GM12878 (cell line): ENCODE results near the gene POMT1. TPM values are rescaled to one million over a fixed set of nuclear protein-coding genes. Genes with fewer than 3 reads are reported as not detected.

Experiments used
- ATAC-seq: fragments of 200-7000 bp; cut with Tn5 transposase; 3 replicates; pipeline ENCODE4 v1.9.1; 2020; ENCODE audit warnings: mild to moderate bottlenecking, moderate library complexity
- BruUV-seq: library from RNA; stranded (reverse); fragments of 400-500 nt; replicated peaks from 2 replicates; lab custom pipeline; 2021; lab: Mats Ljungman, UMichigan
- CTCF ChIA-PET: fragments of 300-600 bp; sonication (Branson Sonifier 250); formaldehyde crosslinking; extraction: SDS; loops from one replicate; lab custom pipeline; 2021; ENCODE audit warnings: inconsistent platforms; lab: Yijun Ruan, JAX
- POLR2A ChIA-PET: fragments of 350-600 bp; formaldehyde crosslinking; extraction: SDS; loops from one replicate; lab custom pipeline; 2021; ENCODE audit warnings: inconsistent platforms; lab: Charles Lee
- RAD21 ChIA-PET: fragments of 300-600 bp; sonication (Branson Sonifier 250); formaldehyde crosslinking; loops from one replicate; lab custom pipeline; 2023; ENCODE audit warnings: antibody characterized with exemption; ENCODE audit not compliant: unreplicated experiment; lab: Charles Lee
- SMC1A ChIA-PET: fragments of 300-600 bp; sonication (Branson Sonifier 250); formaldehyde crosslinking; loops from one replicate; lab custom pipeline; 2023; ENCODE audit not compliant: unreplicated experiment, uncharacterized antibody; lab: Charles Lee
- DNase-seq: peaks from one replicate; pipeline ENCODE4 v3.0.0-alpha.2; 2011; ENCODE audit warnings: low read depth, low spot score
- FAIRE-seq: peaks from 3 replicates; lab custom pipeline; 2011; peaks lifted over from hg19 to GRCh38; lab: Jason Lieb, UNC
- H2AFZ ChIP-seq: 2 replicates; pipeline ENCODE4 v1.6.0; 2011; ENCODE audit warnings: low read depth, low read length, control low read depth; ENCODE audit not compliant: control insufficient read depth
- H3K27ac ChIP-seq: 2 replicates; pipeline ENCODE4 v1.5.1; 2011; ENCODE audit warnings: control low read depth; ENCODE audit not compliant: control insufficient read depth, insufficient read depth
- H3K27me3 ChIP-seq, 2 experiments: replicated peaks in 1 of 2; 2 replicates each; pipeline versions ENCODE4 v1.6.0 to v1.6.1; 2011; ENCODE audit warnings: low read length in 1 of 2; ENCODE audit not compliant: control insufficient read depth in 2 of 2, insufficient read depth in 2 of 2
- H3K36me3 ChIP-seq, 2 experiments: 2 replicates each; pipeline ENCODE4 v1.5.1; 2011; ENCODE audit warnings: low read length in 1 of 2; ENCODE audit not compliant: control insufficient read depth in 2 of 2, insufficient read depth in 2 of 2
- H3K4me1 ChIP-seq: 2 replicates; pipeline ENCODE4 v1.6.1; 2011; ENCODE audit warnings: mild to moderate bottlenecking, low read length, moderate library complexity, mixed read lengths; ENCODE audit not compliant: control insufficient read depth, insufficient read depth
- H3K4me2 ChIP-seq: 2 replicates; pipeline ENCODE4 v1.6.0; 2011; ENCODE audit warnings: control low read depth; ENCODE audit not compliant: control insufficient read depth, insufficient read depth
- H3K4me3 ChIP-seq: fragments of 200-600 bp; sonication (generic); 2 replicates; pipeline ENCODE4 v1.5.1; 2016
- H3K79me2 ChIP-seq: 2 replicates; pipeline ENCODE4 v1.6.0; 2011; ENCODE audit warnings: low read length; ENCODE audit not compliant: control insufficient read depth, insufficient read depth
- H3K9ac ChIP-seq: 2 replicates; pipeline ENCODE4 v1.8.0; 2011; ENCODE audit warnings: low read length, control low read depth, mixed read lengths; ENCODE audit not compliant: control insufficient read depth, insufficient read depth
- H3K9me3 ChIP-seq: replicated peaks from 3 replicates; pipeline ENCODE4 v1.5.1; 2011; ENCODE audit warnings: mild to moderate bottlenecking, low read length; ENCODE audit not compliant: control insufficient read depth, insufficient read depth
- H4K20me1 ChIP-seq: 2 replicates; pipeline ENCODE4 v1.6.0; 2011; ENCODE audit not compliant: control insufficient read depth, insufficient read depth
- BACH1 ChIP-seq: fragments of 450-650 bp; IDR thresholded peaks from 2 replicates; pipeline ENCODE4 v1.6.1; 2017; ENCODE audit warnings: mild to moderate bottlenecking, borderline replicate concordance
- BHLHE40 ChIP-seq, 2 experiments: fragments of 450-650 bp in 1 of 2; IDR thresholded peaks; 2 replicates each; pipeline ENCODE4 v1.6.1; 2011 to 2017; ENCODE audit warnings: low read depth in 2 of 2, borderline replicate concordance in 1 of 2, improper control_type of control experiment in 1 of 2, low read length in 1 of 2, mild to moderate bottlenecking in 1 of 2
- CHD1 ChIP-seq: IDR thresholded peaks from 2 replicates; pipeline ENCODE4 v1.6.1; 2012; ENCODE audit warnings: low read depth, low read length, improper control_type of control experiment
- FOXK2 ChIP-seq: fragments of 450-650 bp; IDR thresholded peaks from 2 replicates; pipeline ENCODE4 v1.6.1; 2017; ENCODE audit warnings: mild to moderate bottlenecking, moderate library complexity
- LARP7 ChIP-seq: fragments of 450-650 bp; IDR thresholded peaks from 2 replicates; pipeline ENCODE4 v1.6.1; 2017; ENCODE audit warnings: mild to moderate bottlenecking
- MYB ChIP-seq: fragments of 150-350 bp; IDR thresholded peaks from 2 replicates; pipeline ENCODE4 v1.6.1; 2014; ENCODE audit warnings: mild to moderate bottlenecking, low read depth, low read length, borderline replicate concordance
- RBBP5 ChIP-seq: fragments of 200-600 bp; sonication (generic); conservative IDR thresholded peaks from 2 replicates; pipeline ENCODE4 v1.6.1; 2016
- RFX5 ChIP-seq: IDR thresholded peaks from 2 replicates; pipeline ENCODE4 v1.6.1; 2011; ENCODE audit warnings: low read depth, low read length, improper control_type of control experiment
- STAT1 ChIP-seq: fragments of 450-650 bp; conservative IDR thresholded peaks from 2 replicates; pipeline ENCODE4 v1.6.1; 2014; ENCODE audit warnings: antibody characterized with exemption, mild to moderate bottlenecking
- STAT3 ChIP-seq: IDR thresholded peaks from 2 replicates; pipeline ENCODE4 v1.6.1; 2011; ENCODE audit warnings: low read depth, low read length, improper control_type of control experiment
- USF1 ChIP-seq: IDR thresholded peaks from 2 replicates; pipeline ENCODE4 v1.6.1; 2011; ENCODE audit warnings: borderline replicate concordance, low read depth, mild to moderate bottlenecking, moderate library complexity, mixed read lengths, low read length; ENCODE audit not compliant: insufficient read depth; ENCODE audit errors: extremely low read length
- ZBTB40 ChIP-seq: fragments of 450-650 bp; IDR thresholded peaks from 2 replicates; pipeline ENCODE4 v1.6.1; 2016; ENCODE audit warnings: mild to moderate bottlenecking, moderate library complexity, borderline replicate concordance
- WGBS: methylation state at CpG from one replicate; pipeline ENCODE4 v1.1.6; 2016; ENCODE audit warnings: low lambda C conversion rate; ENCODE audit not compliant: insufficient replicate concordance, insufficient coverage; ENCODE audit errors: missing lambda C conversion rate; 5-methylcytosine and 5-hydroxymethylcytosine counted together
- in situ Hi-C: fragments of 300-500 bp; cut with MboI; formaldehyde crosslinking; loops from 9 replicates; pipeline ENCODE4 v1.14.3; 2018; ENCODE audit warnings: mixed read lengths
- intact Hi-C: fragments of 100-400 bp; cut with micrococcal nuclease; formaldehyde crosslinking; loops from one replicate; pipeline ENCODE4 v1.14.2; 2022; ENCODE audit not compliant: unreplicated experiment
- polyA plus RNA-seq, 11 experiments: library from polyadenylated mRNA; depleted of rRNA in 4 of 11; unstranded in 6 of 11; stranded (reverse) in 5 of 11; fragments of >200 nt; fragmentation: Nextera tagmentation in 4 of 11; fragmentation: Illumina TruSeq in 1 of 11; extraction: Ambion mirVana in 4 of 11; extraction: Trizol in 1 of 11; gene quantifications; 1 replicate in 1 of 11; 2 replicates in 10 of 11; pipeline versions ENCODE4 v1.2.1 to v1.2.3, GENCODE V29; 2011 to 2016; ENCODE audit warnings: inconsistent platforms in 2 of 11, missing spikeins in 2 of 11, low read depth in 1 of 11
- total RNA-seq, 4 experiments: library from RNA; depleted of rRNA in 3 of 4; stranded (reverse); fragments of >200 nt in 3 of 4; fragmentation: Illumina TruSeq in 1 of 4; extraction: Trizol in 1 of 4; gene quantifications; 2 replicates each; pipeline versions ENCODE4 v1.2.1 to v1.2.3, GENCODE V29; 2013 to 2021

The POMT1 gene
- total and polyA plus RNA-seq, 10 of the 15 experiments (the other 5 are each of a cell fraction or from before 2014, with no cell fraction given) = 1.2 to 19.2 (median 12.6) TPM

- ChIA-PET POLR2A (no interaction called here), CTCF (interaction anchor here (0.7 to 1.3 kb wide), 2 partner anchors 84 to 118 kb away, joined by 4 to 5 read pairs; no protein-coding TSS in a partner anchor), RAD21 (no interaction called here), SMC1A (interaction anchor here (1.2 kb wide), 1 partner anchor 12 kb away, joined by 4 read pairs; no protein-coding TSS in a partner anchor)
- intact Hi-C loops = no loop called here
- in situ Hi-C loops = no loop called here
- Histone ChIP-seq H2AFZ (no peak overlapping the region), H3K4me3 (no peak overlapping the region), H3K4me2 (no peak overlapping the region), H3K9ac (no peak overlapping the region), H3K4me1 (no peaks in the 10 kb centered on the region), H3K27me3 (no peaks in the 10 kb centered on the region), H3K9me3 (no peaks in the 10 kb centered on the region), H3K36me3 (peaks cover 37% of the 10 kb centered on the region in 2 experiments), H4K20me1 (no peaks in the 10 kb centered on the region), H3K27ac (no peak overlapping the region), H3K79me2 (no peaks in the 10 kb centered on the region; the same call in none of the 2 replicates)
- no peak for ATAC-seq
- FAIRE-seq = no peak
- TF ChIP-seq RBBP5 (no peak), STAT1 (no peak), BHLHE40 (IDR thresholded peaks at IDR 0.05; ENCODE audit: borderline replicate concordance in 1 of 2, low read depth in 2 of 2, low read length in 1 of 2) (no peak), USF1 (no peak), CHD1 (no peak), STAT3 (no peak), FOXK2 (no peak), ZBTB40 (no peak), LARP7 (no peak), BACH1 (no peak), RFX5 (no peak), MYB (no peak)
- 95% methylated on average over 13 of the region's 13 CpGs for WGBS
- DNase-seq = no peak
- BruUV-seq = no TSS peak
These were observed 35.3 kb upstream of the POMT1 start for GRCh38 chr9:131467214-131467935.
